Smooth muscle cell (in vitro differentiated cells): ENCODE data around the gene WDR54. TPM values are rescaled to one million over a fixed set of nuclear protein-coding genes. Genes with fewer than 3 reads are reported as not detected.

Experiments
- DNase-seq: peaks from one replicate; lab custom pipeline; 2025; ENCODE audit not compliant: unreplicated experiment; lab: John Stamatoyannopoulos, UW
- H2AFZ ChIP-seq: fragments of 200-600 bp; sonication (generic); 2 replicates; pipeline ENCODE4 v1.6.0; 2016; ENCODE audit warnings: antibody characterized with exemption, low read depth, mild to moderate bottlenecking
- H3F3A ChIP-seq: fragments of 200-600 bp; sonication (generic); 2 replicates; pipeline ENCODE4 v1.6.0; 2017; ENCODE audit warnings: antibody characterized with exemption, low read depth
- H3K27ac ChIP-seq: fragments of 200-600 bp; sonication (generic); 2 replicates; pipeline ENCODE4 v1.5.1; 2016; ENCODE audit warnings: low read depth, mild to moderate bottlenecking
- H3K27me3 ChIP-seq: fragments of 200-600 bp; sonication (generic); 2 replicates; pipeline ENCODE4 v1.6.1; 2016; ENCODE audit warnings: low read depth, mild to moderate bottlenecking
- H3K36me3 ChIP-seq: fragments of 200-600 bp; sonication (generic); 2 replicates; pipeline ENCODE4 v1.5.1; 2016; ENCODE audit warnings: low read depth
- H3K4me1 ChIP-seq: fragments of 200-600 bp; sonication (generic); 2 replicates; pipeline ENCODE4 v1.5.1; 2016; ENCODE audit warnings: low read depth
- H3K4me2 ChIP-seq: fragments of 200-600 bp; sonication (generic); 2 replicates; pipeline ENCODE4 v1.6.0; 2016; ENCODE audit warnings: mild to moderate bottlenecking
- H3K4me3 ChIP-seq: fragments of 200-600 bp; sonication (generic); 2 replicates; pipeline ENCODE4 v1.5.1; 2016; ENCODE audit warnings: mild to moderate bottlenecking
- H3K79me2 ChIP-seq: fragments of 200-600 bp; sonication (generic); 2 replicates; pipeline ENCODE4 v1.6.0; 2016; ENCODE audit warnings: low read depth, mild to moderate bottlenecking
- H3K9ac ChIP-seq: fragments of 200-600 bp; sonication (generic); 2 replicates; pipeline ENCODE4 v1.6.0; 2016; ENCODE audit warnings: low read depth
- H3K9me3 ChIP-seq: fragments of 200-600 bp; sonication (generic); replicated peaks from 2 replicates; pipeline ENCODE4 v1.5.1; 2016; ENCODE audit warnings: low read depth
- H4K20me1 ChIP-seq: fragments of 200-600 bp; sonication (generic); 2 replicates; pipeline ENCODE4 v1.6.0; 2016; ENCODE audit warnings: low read depth
- WGBS: methylation state at CpG from one replicate; pipeline ENCODE4 v1.1.7; 2016; ENCODE audit warnings: low lambda C conversion rate; 5-methylcytosine and 5-hydroxymethylcytosine counted together
- polyA plus RNA-seq: library from polyadenylated mRNA; unstranded; fragments of >200 nt; fragmentation: Nextera tagmentation; extraction: Ambion mirVana; gene quantifications from 2 replicates; pipeline ENCODE4 v1.2.1, GENCODE V29; 2016
- total RNA-seq: library from RNA; depleted of rRNA; stranded (reverse); fragments of >200 nt; gene quantifications from 2 replicates; pipeline ENCODE4 v1.2.3, GENCODE V29; 2014
- TF ChIP-seq, protein P1 (sequence below): fragments of 200-600 bp; sonication (generic); IDR thresholded peaks from 2 replicates; pipeline ENCODE4 v1.5.1; 2017; ENCODE audit warnings: borderline replicate concordance, mild to moderate bottlenecking, antibody characterized with exemption; ENCODE audit not compliant: insufficient read depth, poor library complexity, severe bottlenecking

The WDR54 gene
- total and polyA plus RNA-seq, 2 experiments from 2014 or later = 52.3 to 59.2 TPM

DNA sequence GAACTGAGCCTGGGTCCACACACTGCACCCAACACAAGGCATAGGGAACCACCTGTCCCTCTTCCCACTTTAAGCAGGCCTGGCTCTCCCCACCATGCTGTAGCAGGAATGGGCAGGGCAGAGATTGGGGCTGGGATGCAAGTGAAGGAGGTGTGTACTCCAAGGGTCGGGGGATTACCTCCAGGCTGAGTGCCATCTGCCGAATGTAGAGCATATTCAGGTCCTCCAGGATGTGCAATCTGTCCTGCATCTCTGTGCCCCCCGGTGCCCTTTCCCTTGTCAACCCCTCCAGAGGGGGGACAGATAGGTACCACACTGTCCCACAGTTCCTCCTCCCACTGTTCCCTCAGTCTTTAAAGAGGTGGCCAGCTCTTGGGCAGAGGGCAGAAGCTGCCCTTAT lies 17.8 kb downstream of the WDR54 start:
- Histone ChIP-seq H3K4me2 (peak overlapping the region; percentile 96), H3K4me1 (peaks cover 30% of the 10 kb centered on the region), H2AFZ (no peak overlapping the region), H3K79me2 (peaks cover 62% of the 10 kb centered on the region), H3K27me3 (no peaks in the 10 kb centered on the region), H3K4me3 (peak overlapping the region; percentile 61), H3K27ac (peak overlapping the region; percentile 93), H4K20me1 (peaks cover 54% of the 10 kb centered on the region), H3K36me3 (no peaks in the 10 kb centered on the region), H3K9me3 (no peaks in the 10 kb centered on the region), H3F3A (peaks cover 15% of the 10 kb centered on the region), H3K9ac (peak overlapping the region; percentile 82)
- DNase-seq = no peak
- 57% methylated on average over 3 of the region's 3 CpGs for WGBS
- TF ChIP-seq, protein P1, sequence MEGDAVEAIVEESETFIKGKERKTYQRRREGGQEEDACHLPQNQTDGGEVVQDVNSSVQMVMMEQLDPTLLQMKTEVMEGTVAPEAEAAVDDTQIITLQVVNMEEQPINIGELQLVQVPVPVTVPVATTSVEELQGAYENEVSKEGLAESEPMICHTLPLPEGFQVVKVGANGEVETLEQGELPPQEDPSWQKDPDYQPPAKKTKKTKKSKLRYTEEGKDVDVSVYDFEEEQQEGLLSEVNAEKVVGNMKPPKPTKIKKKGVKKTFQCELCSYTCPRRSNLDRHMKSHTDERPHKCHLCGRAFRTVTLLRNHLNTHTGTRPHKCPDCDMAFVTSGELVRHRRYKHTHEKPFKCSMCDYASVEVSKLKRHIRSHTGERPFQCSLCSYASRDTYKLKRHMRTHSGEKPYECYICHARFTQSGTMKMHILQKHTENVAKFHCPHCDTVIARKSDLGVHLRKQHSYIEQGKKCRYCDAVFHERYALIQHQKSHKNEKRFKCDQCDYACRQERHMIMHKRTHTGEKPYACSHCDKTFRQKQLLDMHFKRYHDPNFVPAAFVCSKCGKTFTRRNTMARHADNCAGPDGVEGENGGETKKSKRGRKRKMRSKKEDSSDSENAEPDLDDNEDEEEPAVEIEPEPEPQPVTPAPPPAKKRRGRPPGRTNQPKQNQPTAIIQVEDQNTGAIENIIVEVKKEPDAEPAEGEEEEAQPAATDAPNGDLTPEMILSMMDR = no peak

DNA sequence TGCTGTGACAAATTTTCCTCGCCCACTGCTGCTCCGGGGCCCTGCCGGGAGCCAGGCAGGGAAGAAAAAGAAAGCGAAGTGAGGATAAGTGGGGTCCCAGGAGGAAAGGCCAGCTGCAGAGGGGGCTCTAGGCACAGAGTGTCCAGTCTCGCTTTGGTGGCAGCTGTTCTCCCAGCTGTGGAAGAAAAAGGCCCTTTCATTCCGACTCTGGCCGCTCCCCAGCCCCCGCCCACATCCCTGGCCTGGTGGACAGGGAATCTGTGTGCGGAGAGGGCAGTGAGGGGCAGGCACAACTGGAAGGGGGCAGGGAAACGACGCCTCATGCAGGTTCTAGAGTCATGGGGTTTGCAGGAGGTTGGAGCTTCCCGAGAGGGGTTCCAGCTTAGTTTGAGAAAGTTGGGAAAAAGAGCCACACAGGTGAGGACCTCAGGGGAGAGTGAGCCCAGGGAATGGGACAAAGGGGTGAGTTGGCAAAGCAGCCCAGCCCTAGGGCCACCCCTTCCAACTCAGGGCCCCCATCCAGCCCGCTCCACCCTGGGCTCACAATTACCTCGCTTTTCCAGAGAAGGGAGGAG lies 18.4 kb downstream of the WDR54 start:
- Histone ChIP-seq H2AFZ (no peak overlapping the region), H3F3A (peaks cover 15% of the 10 kb centered on the region), H3K27me3 (no peaks in the 10 kb centered on the region), H4K20me1 (peaks cover 49% of the 10 kb centered on the region), H3K4me3 (peak overlapping the region; percentile 61), H3K9me3 (no peaks in the 10 kb centered on the region), H3K4me2 (peak overlapping the region; percentile 96), H3K36me3 (no peaks in the 10 kb centered on the region), H3K4me1 (peaks cover 30% of the 10 kb centered on the region), H3K79me2 (peaks cover 56% of the 10 kb centered on the region), H3K9ac (peak overlapping the region; percentile 82), H3K27ac (peak overlapping the region; percentile 93)
- 9% methylated on average over 14 of the region's 14 CpGs for WGBS
- peak; percentile 60 for DNase-seq
- TF ChIP-seq, protein P1 = no peak

DNA sequence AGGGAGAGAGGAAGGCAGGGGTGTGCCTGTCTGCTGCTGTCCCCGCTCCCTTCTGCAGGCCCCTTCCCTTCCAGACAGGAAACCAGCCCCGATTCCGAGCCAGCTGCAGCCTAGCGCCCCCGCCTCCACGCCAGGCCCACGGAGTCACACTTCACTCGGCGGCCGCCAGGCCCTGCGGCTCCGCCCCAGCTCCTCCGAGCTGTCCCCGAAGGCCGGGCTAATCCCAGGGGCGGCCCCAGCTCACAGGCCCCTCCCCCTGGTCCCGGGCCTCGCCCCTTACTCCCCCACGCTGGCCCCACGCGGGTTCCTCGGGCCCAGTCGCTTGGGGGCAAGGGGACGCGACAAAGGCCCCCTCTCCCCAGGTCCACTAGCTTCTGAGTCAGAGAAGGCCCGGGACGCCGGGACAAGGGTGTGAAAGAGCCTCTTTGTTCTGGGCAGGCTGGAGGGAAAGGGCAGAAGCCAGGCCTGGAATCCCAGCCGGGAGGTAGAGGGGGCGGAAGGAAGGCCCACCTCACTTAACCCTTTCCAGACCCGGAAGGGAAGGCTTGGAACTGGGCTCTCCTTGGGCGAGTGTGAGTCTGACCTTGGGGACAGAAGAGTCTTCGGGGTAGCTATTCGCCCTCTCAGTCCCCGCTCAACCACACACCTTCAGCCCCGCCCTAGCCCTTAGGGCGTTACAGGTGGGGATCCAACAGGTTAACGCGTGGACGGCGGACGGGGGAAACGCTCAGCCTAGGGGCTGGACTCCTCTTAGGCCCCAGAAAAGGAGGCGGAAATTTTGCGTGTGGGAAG lies 19.0 kb downstream of the WDR54 start:
- TF ChIP-seq, protein P1 = no peak
- peak overlapping the region; percentile 96 for H3K4me2 ChIP-seq

More for the DNA sequence above, 19.0 kb downstream of the WDR54 start:
- peak overlapping the region; percentile 93 for H3K27ac ChIP-seq
- H3K27me3 ChIP-seq = no peaks in the 10 kb centered on the region
- 2% methylated on average over 44 of the region's 45 CpGs for WGBS
- peaks cover 30% of the 10 kb centered on the region for H3K4me1 ChIP-seq
- peak; percentile 79 for DNase-seq
- peaks cover 42% of the 10 kb centered on the region for H4K20me1 ChIP-seq
- H2AFZ ChIP-seq = peak overlapping the region; percentile 93
- peaks cover 50% of the 10 kb centered on the region for H3K79me2 ChIP-seq
- H3K9me3 ChIP-seq = no peaks in the 10 kb centered on the region
- peak overlapping the region; percentile 82 for H3K9ac ChIP-seq
- peak overlapping the region; percentile 61 for H3K4me3 ChIP-seq
- H3K36me3 ChIP-seq = no peaks in the 10 kb centered on the region
- peaks cover 15% of the 10 kb centered on the region for H3F3A ChIP-seq
